CD4-positive, alpha-beta memory T cell (primary cell): Measurements from ENCODE around the gene TMEM132E. TPM values are rescaled to one million over a fixed set of nuclear protein-coding genes. Genes with fewer than 3 reads are reported as not detected.
A peak's percentile ranks its signal among the peaks of the same experiment; 100 is the strongest.

Source experiments
- CTCF ChIA-PET: fragments of 350-600 bp; sonication (Branson Sonifier 250); formaldehyde crosslinking; loops from one replicate; lab custom pipeline; 2021; ENCODE audit warnings: inconsistent platforms; ENCODE audit not compliant: partially characterized antibody; lab: Charles Lee
- POLR2A ChIA-PET: fragments of 350-600 bp; sonication (Branson Sonifier 250); formaldehyde crosslinking; loops from one replicate; lab custom pipeline; 2021; ENCODE audit not compliant: partially characterized antibody; lab: Charles Lee
- DNase-seq, 5 donors: peaks; one replicate each; pipeline versions ENCODE4 v3.0.0 to v3.0.0-alpha.2; 2020 to 2022; ENCODE audit warnings: mixed read lengths in 1 of 5
- H3K27ac ChIP-seq: one replicate; pipeline ENCODE4 v1.7.0; 2013; ENCODE audit warnings: low read depth, low read length
- H3K27me3 ChIP-seq: 2 replicates; pipeline ENCODE4 v1.7.0; 2013; ENCODE audit warnings: mild to moderate bottlenecking, low read length, moderate library complexity; ENCODE audit not compliant: insufficient read depth
- H3K36me3 ChIP-seq: 2 replicates; pipeline ENCODE4 v1.7.0; 2013; ENCODE audit warnings: mild to moderate bottlenecking, low read length, moderate library complexity; ENCODE audit not compliant: insufficient read depth
- H3K4me1 ChIP-seq: 2 replicates; pipeline ENCODE4 v1.7.0; 2013; ENCODE audit warnings: mild to moderate bottlenecking, low read length, moderate library complexity; ENCODE audit not compliant: insufficient read depth
- H3K4me3 ChIP-seq, 2 donors: one replicate each; pipeline ENCODE4 v1.7.0; 2013; ENCODE audit warnings: low read length in 2 of 2, mild to moderate bottlenecking in 1 of 2
- H3K9me3 ChIP-seq, 2 donors: one replicate each; pipeline ENCODE4 v1.7.0; 2013; ENCODE audit warnings: low read length in 2 of 2, control low read depth in 1 of 2; ENCODE audit not compliant: control insufficient read depth in 1 of 2
- H3K27ac Mint-ChIP-seq, 7 donors: one replicate each; pipeline ENCODE4 v1.8.0; 2020 to 2021; ENCODE audit warnings: mixed read lengths in 7 of 7, mild to moderate bottlenecking in 6 of 7, inconsistent platforms in 3 of 7, moderate library complexity in 3 of 7
- H3K27me3 Mint-ChIP-seq, 2 donors: one replicate each; pipeline ENCODE4 v1.8.0; 2020 to 2021; ENCODE audit warnings: mixed read lengths in 2 of 2
- H3K36me3 Mint-ChIP-seq, 2 donors: one replicate each; pipeline ENCODE4 v1.8.0; 2020 to 2021; ENCODE audit warnings: mixed read lengths in 2 of 2, inconsistent platforms in 1 of 2, mild to moderate bottlenecking in 1 of 2
- H3K4me1 Mint-ChIP-seq, 4 donors: one replicate each; pipeline ENCODE4 v1.8.0; 2020 to 2021; ENCODE audit warnings: mixed read lengths in 4 of 4, mild to moderate bottlenecking in 1 of 4
- H3K4me3 Mint-ChIP-seq, 8 donors: one replicate each; pipeline ENCODE4 v1.8.0; 2020 to 2021; ENCODE audit warnings: mixed read lengths in 8 of 8, mild to moderate bottlenecking in 7 of 8, moderate library complexity in 6 of 8, inconsistent platforms in 3 of 8
- H3K9me3 Mint-ChIP-seq, 8 donors: one replicate each; pipeline ENCODE4 v1.8.0; 2020 to 2021; ENCODE audit warnings: mixed read lengths in 8 of 8, mild to moderate bottlenecking in 5 of 8, inconsistent platforms in 3 of 8, moderate library complexity in 1 of 8
- intact Hi-C: fragments of 100-400 bp; cut with micrococcal nuclease; formaldehyde crosslinking; loops from one replicate; pipeline ENCODE4 v1.15.1; 2023
- polyA plus RNA-seq, 2 donors: library from polyadenylated mRNA; unstranded; fragments of 300-500 nt; fragmentation: Illumina TruSeq; gene quantifications; one replicate each; pipeline ENCODE4 v1.2.3, GENCODE V29; 2021
- total RNA-seq, 2 experiments: library from RNA; stranded (reverse); gene quantifications; one replicate each; pipeline ENCODE4 v1.2.3, GENCODE V29; 2021

TMEM132E gene
- total and polyA plus RNA-seq, 4 experiments from 2014 or later, result 0.11 to 0.42 (median 0.18) TPM

DNA sequence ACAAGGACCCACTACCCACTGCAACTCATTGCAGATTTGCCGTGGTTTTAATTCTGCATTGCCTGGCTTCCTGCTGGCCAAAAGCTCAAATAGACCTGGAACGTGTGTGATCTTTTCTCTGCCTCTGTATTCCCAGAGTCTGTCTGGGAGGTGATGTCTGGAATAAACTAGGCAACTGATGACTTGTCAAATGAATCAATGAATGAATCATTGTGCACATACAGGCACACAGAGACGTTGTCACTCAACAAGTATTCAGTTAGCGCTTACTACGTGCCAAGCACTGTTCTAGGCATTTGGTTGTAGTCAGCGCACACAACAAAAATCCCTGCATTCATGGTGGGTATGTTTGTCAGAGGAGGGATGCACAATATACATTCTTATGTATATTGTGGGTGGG lies 8.9 kb downstream of the TMEM132E start:
- peaks cover 0 to 2% (median 0%) of the 10 kb centered on the region in 8 donors for H3K9me3 Mint-ChIP-seq
- Histone ChIP-seq H3K4me3 (no peak overlapping the region), H3K4me1 (no peaks in the 10 kb centered on the region), H3K36me3 (no peaks in the 10 kb centered on the region), H3K9me3 (no peaks in the 10 kb centered on the region), H3K27ac (no peak overlapping the region), H3K27me3 (peaks cover 10% of the 10 kb centered on the region)
- ChIA-PET CTCF (no interaction called here), POLR2A (no interaction called here)
- H3K27me3 Mint-ChIP-seq, result peaks cover 42 to 54% of the 10 kb centered on the region in 2 donors
- H3K27ac Mint-ChIP-seq, result peak overlapping the region in 1 of 7 donors; percentile 78
- no peak for DNase-seq
- no peaks in the 10 kb centered on the region for H3K36me3 Mint-ChIP-seq
- intact Hi-C loops, result loop anchor here (5.0 kb wide), 1 partner anchor 304 kb away; no protein-coding TSS in a partner anchor
- H3K4me1 Mint-ChIP-seq, result peaks cover 0 to 11% (median 1%) of the 10 kb centered on the region in 4 donors
- no peak overlapping the region for H3K4me3 Mint-ChIP-seq

DNA sequence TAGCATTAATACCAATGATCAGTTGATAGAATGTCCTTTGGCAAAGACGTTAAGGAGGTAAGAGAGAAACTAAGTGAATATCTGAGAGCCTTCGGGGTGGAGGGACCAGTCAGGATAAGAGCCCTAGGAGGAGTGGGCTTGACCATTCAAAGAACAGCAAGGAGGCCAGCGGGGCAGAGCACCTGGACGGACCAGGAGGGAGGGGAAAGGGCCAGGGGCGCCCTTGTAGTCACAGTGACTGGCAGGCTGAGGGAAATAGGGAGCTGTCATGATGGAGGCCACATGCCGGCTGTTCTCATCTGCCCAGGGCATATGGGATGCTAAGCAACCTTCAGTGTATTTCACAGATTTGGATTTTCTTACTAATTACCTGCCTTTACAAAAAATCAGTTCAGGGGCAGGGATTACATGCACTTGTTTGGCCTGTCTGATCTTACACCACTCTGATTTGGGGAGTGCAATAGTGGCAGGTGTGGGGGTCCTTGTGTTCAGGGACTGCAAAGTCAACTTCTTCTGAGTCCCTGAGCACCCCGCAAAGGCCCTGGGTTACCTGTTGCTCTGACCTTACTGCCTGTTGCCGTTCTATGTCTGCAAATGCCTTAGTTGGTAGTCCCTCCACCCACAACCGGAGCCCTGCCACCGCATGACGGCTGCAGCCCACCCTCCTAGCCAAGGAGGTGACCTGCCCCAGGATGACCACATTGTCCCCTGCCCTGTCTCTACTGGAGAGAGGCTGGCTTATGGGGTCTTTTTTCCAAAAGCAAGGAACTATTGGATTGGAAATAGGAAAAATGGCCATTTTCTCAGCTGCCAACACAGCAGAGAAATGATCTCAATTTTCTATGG lies 10.0 kb downstream of the TMEM132E start:
- intact Hi-C loops, result loop anchor here (5.0 kb wide), 1 partner anchor 303 kb away; no protein-coding TSS in a partner anchor
- Mint-ChIP-seq H3K4me3 (no peak overlapping the region), H3K9me3 (peaks cover 0 to 2% (median 0%) of the 10 kb centered on the region in 8 donors), H3K27me3 (peaks cover 33 to 51% of the 10 kb centered on the region in 2 donors), H3K27ac (no peak overlapping the region), H3K36me3 (no peaks in the 10 kb centered on the region), H3K4me1 (peaks cover 0 to 3% (median under 1%) of the 10 kb centered on the region in 4 donors)
- Histone ChIP-seq H3K36me3 (no peaks in the 10 kb centered on the region), H3K9me3 (no peaks in the 10 kb centered on the region), H3K27me3 (peaks cover 5% of the 10 kb centered on the region), H3K4me1 (no peaks in the 10 kb centered on the region), H3K27ac (no peak overlapping the region), H3K4me3 (no peak overlapping the region)
- DNase-seq, result no peak
- ChIA-PET CTCF (no interaction called here), POLR2A (no interaction called here)

DNA sequence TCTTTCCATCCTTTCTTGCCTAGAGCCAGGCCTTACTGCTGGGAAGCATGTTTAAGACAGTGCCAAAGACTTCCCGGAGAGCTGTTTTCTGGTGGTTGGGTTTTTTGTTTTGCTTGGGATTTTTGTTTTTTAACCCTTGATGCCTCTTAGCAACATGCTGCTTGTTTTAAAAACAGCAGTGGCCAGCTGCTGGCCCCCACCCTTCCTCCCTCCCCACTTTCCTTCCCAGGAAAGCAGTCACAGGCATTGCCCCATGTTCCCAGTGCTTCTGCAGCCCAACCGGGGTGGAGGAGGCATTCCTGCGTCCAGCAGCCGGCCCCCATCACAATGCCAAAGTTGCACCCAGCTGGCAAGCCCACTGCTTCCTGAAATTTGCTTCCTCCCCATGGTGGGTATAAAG lies 12.6 kb downstream of the TMEM132E start:
- no peak overlapping the region for H3K27ac ChIP-seq
- POLR2A ChIA-PET, result no interaction called here
- Mint-ChIP-seq H3K9me3 (peaks cover 0 to 2% (median 0%) of the 10 kb centered on the region in 8 donors), H3K4me1 (no peaks in the 10 kb centered on the region), H3K27ac (no peak overlapping the region), H3K36me3 (no peaks in the 10 kb centered on the region), H3K27me3 (peaks cover 21 to 48% of the 10 kb centered on the region in 2 donors), H3K4me3 (no peak overlapping the region)
- CTCF ChIA-PET, result no interaction called here
- intact Hi-C loops, result no loop called here
- no peak for DNase-seq
- no peak overlapping the region for H3K4me3 ChIP-seq
- H3K4me1 ChIP-seq, result no peaks in the 10 kb centered on the region
- H3K27me3 ChIP-seq, result peaks cover 4% of the 10 kb centered on the region
- H3K9me3 ChIP-seq, result no peaks in the 10 kb centered on the region
- no peaks in the 10 kb centered on the region for H3K36me3 ChIP-seq

DNA sequence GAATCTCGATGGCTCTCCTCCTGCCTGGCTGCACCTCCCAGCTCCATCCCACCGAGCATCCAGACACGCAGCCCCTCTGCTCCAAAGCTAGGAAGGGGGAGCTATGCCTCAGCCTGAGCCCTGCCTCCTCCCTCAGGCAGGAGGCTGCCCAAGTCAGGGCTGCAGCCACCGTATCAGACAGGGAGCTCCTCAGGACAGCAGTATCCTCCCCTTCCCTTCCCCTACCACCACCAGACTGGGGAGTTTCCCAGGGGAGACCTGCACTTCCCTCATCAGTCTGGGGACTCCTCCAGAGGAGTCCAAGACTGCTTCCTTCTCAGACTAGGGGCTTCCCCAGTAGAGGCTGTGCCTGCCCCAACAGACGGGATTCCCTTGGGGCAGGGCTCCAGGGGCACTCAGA lies 17.5 kb downstream of the TMEM132E start:
- ChIA-PET POLR2A (no interaction called here), CTCF (interaction anchor here (1.0 kb wide), 1 partner anchor 41 kb away, joined by 3 read pairs; no protein-coding TSS in a partner anchor)
- no peak overlapping the region for H3K4me3 ChIP-seq
- no peaks in the 10 kb centered on the region for H3K9me3 ChIP-seq
- H3K27ac ChIP-seq, result no peak overlapping the region
- Mint-ChIP-seq H3K36me3 (no peaks in the 10 kb centered on the region), H3K9me3 (no peaks in the 10 kb centered on the region), H3K4me1 (no peaks in the 10 kb centered on the region), H3K27me3 (peaks cover 12 to 25% of the 10 kb centered on the region in 2 donors), H3K27ac (no peak overlapping the region), H3K4me3 (no peak overlapping the region)
- intact Hi-C loops, result no loop called here
- H3K4me1 ChIP-seq, result no peaks in the 10 kb centered on the region
- no peaks in the 10 kb centered on the region for H3K36me3 ChIP-seq
- H3K27me3 ChIP-seq, result no peaks in the 10 kb centered on the region
- DNase-seq, result no peak

DNA sequence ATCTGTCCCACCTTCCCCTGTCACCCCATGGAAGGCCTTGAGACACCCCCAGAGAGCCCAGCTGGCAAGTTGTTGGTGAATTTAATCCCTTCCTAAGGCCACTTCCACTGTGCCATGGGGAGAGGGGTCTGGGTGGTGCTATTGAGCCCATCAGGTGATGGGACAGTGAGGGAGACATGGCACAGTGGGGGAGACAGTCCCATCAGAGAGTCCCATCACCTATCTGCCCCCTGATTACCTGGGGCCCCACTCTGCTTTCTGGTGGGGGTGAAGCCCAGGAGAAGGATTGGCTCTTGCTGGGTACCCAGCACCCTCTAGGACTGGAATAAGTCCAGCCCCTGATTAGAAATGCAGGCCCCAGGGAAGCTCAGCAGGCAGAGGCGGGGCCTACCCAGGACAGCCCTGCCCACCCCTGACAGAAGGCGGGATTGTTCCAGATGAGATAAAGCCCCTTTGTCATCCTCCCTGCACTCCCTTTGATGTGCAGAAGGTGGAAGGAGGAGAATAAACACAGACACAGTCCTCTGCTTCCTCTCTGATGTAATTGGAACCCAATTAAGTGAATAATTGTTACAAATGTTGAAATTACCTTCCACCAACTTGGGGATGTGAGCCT lies 18.9 kb downstream of the TMEM132E start:
- Histone ChIP-seq H3K4me1 (no peaks in the 10 kb centered on the region), H3K4me3 (no peak overlapping the region), H3K27me3 (no peaks in the 10 kb centered on the region), H3K9me3 (no peaks in the 10 kb centered on the region), H3K36me3 (no peaks in the 10 kb centered on the region), H3K27ac (no peak overlapping the region)
- intact Hi-C loops, result no loop called here
- ChIA-PET CTCF (no interaction called here), POLR2A (no interaction called here)
- Mint-ChIP-seq H3K4me1 (no peaks in the 10 kb centered on the region), H3K27me3 (peaks cover 11 to 21% of the 10 kb centered on the region in 2 donors), H3K27ac (peak overlapping the region in 1 of 7 donors; percentile 32), H3K4me3 (no peak overlapping the region), H3K9me3 (no peaks in the 10 kb centered on the region), H3K36me3 (no peaks in the 10 kb centered on the region)
- no peak for DNase-seq

DNA sequence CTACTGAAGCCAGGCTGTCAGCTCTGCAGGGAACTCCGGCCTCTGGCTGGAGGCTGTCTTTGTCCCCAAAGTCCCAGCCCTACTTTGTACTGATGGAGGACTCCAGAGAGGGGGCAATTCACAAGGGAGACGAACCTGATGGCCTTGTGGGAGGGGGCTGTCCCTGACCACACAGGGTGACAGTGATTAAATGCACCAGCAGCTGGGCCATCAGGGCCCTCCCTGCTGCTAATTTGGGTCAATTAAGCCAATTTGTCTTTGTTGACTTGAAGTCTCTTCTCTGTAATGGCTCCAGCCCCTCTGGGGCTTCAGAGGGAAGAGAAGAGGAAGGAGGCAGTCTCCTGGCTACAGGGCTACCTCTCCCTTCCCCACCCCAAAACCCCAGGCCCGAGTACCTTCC lies 22.0 kb downstream of the TMEM132E start:
- intact Hi-C loops, result no loop called here
- ChIA-PET POLR2A (no interaction called here), CTCF (interaction anchor here (1.0 kb wide), 1 partner anchor 36 kb away, joined by 3 read pairs; no protein-coding TSS in a partner anchor)
- no peaks in the 10 kb centered on the region for H3K36me3 ChIP-seq
- H3K27me3 Mint-ChIP-seq, result peaks cover 13 to 14% of the 10 kb centered on the region in 2 donors
- H3K4me3 ChIP-seq, result no peak overlapping the region
- H3K4me1 ChIP-seq, result no peaks in the 10 kb centered on the region
- H3K27ac ChIP-seq, result no peak overlapping the region
- H3K36me3 Mint-ChIP-seq, result no peaks in the 10 kb centered on the region
- no peaks in the 10 kb centered on the region for H3K9me3 ChIP-seq
- no peaks in the 10 kb centered on the region for H3K9me3 Mint-ChIP-seq
- no peak overlapping the region for H3K4me3 Mint-ChIP-seq
- no peaks in the 10 kb centered on the region for H3K27me3 ChIP-seq
- H3K27ac Mint-ChIP-seq, result no peak overlapping the region
- no peaks in the 10 kb centered on the region for H3K4me1 Mint-ChIP-seq
- no peak for DNase-seq

DNA sequence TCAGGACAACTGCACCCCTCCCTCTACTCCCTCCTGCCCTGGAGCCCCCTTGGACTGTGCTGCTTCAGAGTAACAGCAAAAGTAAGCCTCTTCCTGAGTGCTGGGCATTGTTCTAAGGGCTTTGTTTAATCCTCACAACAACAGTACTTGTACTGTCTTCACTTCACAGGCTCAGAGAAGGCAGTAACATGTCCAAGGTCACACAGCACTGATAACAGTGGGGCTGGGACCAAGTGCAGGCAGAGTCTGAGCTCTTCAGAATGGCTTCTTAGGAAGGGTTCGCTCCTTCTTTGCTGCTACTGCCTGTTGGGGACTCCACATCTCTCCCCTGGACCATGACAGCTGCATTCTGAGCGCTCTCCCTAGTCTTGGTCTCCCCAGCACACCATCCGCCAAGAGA lies 24.6 kb downstream of the TMEM132E start:
- Histone ChIP-seq H3K4me1 (no peaks in the 10 kb centered on the region), H3K4me3 (no peak overlapping the region), H3K27ac (no peak overlapping the region), H3K36me3 (no peaks in the 10 kb centered on the region), H3K9me3 (no peaks in the 10 kb centered on the region), H3K27me3 (no peaks in the 10 kb centered on the region)
- intact Hi-C loops, result no loop called here
- H3K4me3 Mint-ChIP-seq, result no peak overlapping the region
- no peaks in the 10 kb centered on the region for H3K9me3 Mint-ChIP-seq
- CTCF ChIA-PET, result interaction anchor here (1.0 to 1.8 kb wide), 2 partner anchors 13 to 34 kb away, joined by 3 to 6 read pairs; no protein-coding TSS in a partner anchor
- H3K27me3 Mint-ChIP-seq, result peaks cover 22 to 26% of the 10 kb centered on the region in 2 donors
- POLR2A ChIA-PET, result no interaction called here
- no peak for DNase-seq
- H3K27ac Mint-ChIP-seq, result peak overlapping the region in 1 of 7 donors; percentile 35
- H3K4me1 Mint-ChIP-seq, result peaks cover 0 to 2% (median 0%) of the 10 kb centered on the region in 4 donors
- H3K36me3 Mint-ChIP-seq, result no peaks in the 10 kb centered on the region
